ENCODE measurements around the gene CDC42BPB. TPM values are rescaled to one million over a fixed set of nuclear protein-coding genes. Genes with fewer than 3 reads are reported as not detected.

The CDC42BPB gene
- total RNA-seq, 2 donors from 2014 or later: 68.0 to 83.4 TPM

GRCh38 chr14:102906616-102907302 is 150.6 kb downstream of the CDC42BPB start:
- Histone ChIP-seq H3K9me3 (no peaks in the 10 kb centered on the region), H3K4me1 (no peaks in the 10 kb centered on the region), H3K36me3 (no peaks in the 10 kb centered on the region), H3K4me3 (no peak overlapping the region), H3K27me3 (no peaks in the 10 kb centered on the region), H3K27ac (no peak overlapping the region)
- DNase-seq (ENCODE audit: low spot score): no peak
- TF ChIP-seq, protein P1, sequence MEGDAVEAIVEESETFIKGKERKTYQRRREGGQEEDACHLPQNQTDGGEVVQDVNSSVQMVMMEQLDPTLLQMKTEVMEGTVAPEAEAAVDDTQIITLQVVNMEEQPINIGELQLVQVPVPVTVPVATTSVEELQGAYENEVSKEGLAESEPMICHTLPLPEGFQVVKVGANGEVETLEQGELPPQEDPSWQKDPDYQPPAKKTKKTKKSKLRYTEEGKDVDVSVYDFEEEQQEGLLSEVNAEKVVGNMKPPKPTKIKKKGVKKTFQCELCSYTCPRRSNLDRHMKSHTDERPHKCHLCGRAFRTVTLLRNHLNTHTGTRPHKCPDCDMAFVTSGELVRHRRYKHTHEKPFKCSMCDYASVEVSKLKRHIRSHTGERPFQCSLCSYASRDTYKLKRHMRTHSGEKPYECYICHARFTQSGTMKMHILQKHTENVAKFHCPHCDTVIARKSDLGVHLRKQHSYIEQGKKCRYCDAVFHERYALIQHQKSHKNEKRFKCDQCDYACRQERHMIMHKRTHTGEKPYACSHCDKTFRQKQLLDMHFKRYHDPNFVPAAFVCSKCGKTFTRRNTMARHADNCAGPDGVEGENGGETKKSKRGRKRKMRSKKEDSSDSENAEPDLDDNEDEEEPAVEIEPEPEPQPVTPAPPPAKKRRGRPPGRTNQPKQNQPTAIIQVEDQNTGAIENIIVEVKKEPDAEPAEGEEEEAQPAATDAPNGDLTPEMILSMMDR (IDR thresholded peaks at IDR 0.05): no peak

GRCh38 chr14:102905116-102906108 is 151.9 kb downstream of the CDC42BPB start:
- Histone ChIP-seq H3K4me3 (no peak overlapping the region), H3K36me3 (no peaks in the 10 kb centered on the region)
- TF ChIP-seq, protein P1 (IDR thresholded peaks at IDR 0.05): no peak

GRCh38 chr14:102903889-102904512 is 153.3 kb downstream of the CDC42BPB start:
- no peak for DNase-seq (ENCODE audit: low spot score)
- H3K27me3 ChIP-seq: no peaks in the 10 kb centered on the region
- TF ChIP-seq, protein P1 (IDR thresholded peaks at IDR 0.05): no peak
- no peaks in the 10 kb centered on the region for H3K9me3 ChIP-seq
- H3K4me3 ChIP-seq: no peak overlapping the region
- H3K27ac ChIP-seq: no peak overlapping the region
- H3K4me1 ChIP-seq: peaks cover 0 to 6% of the 10 kb centered on the region in 2 donors
- H3K36me3 ChIP-seq: no peaks in the 10 kb centered on the region

More at GRCh38 chr14:102905116-102906108, 151.9 kb downstream of the CDC42BPB start:
- H3K9me3 ChIP-seq: no peaks in the 10 kb centered on the region
- H3K4me1 ChIP-seq: peaks cover 0 to 6% of the 10 kb centered on the region in 2 donors
- H3K27ac ChIP-seq: no peak overlapping the region
- H3K27me3 ChIP-seq: no peaks in the 10 kb centered on the region
- no peak for DNase-seq (ENCODE audit: low spot score)

GRCh38 chr14:102903248-102903888 is 154.0 kb downstream of the CDC42BPB start:
- no peaks in the 10 kb centered on the region for H3K9me3 ChIP-seq

More at GRCh38 chr14:102903248-102903888, 154.0 kb downstream of the CDC42BPB start:
- TF ChIP-seq, protein P1 (IDR thresholded peaks at IDR 0.05): no peak
- H3K36me3 ChIP-seq: no peaks in the 10 kb centered on the region
- no peak for DNase-seq (ENCODE audit: low spot score)
- H3K27ac ChIP-seq: no peak overlapping the region
- H3K27me3 ChIP-seq: no peaks in the 10 kb centered on the region
- H3K4me3 ChIP-seq: no peak overlapping the region
- peaks cover 0 to 6% of the 10 kb centered on the region in 2 donors for H3K4me1 ChIP-seq
